SJCRH30 (cell line): ENCODE measurements around the gene PRKCE. TPM values are rescaled to one million over a fixed set of nuclear protein-coding genes. Genes with fewer than 3 reads are reported as not detected.
A peak's percentile ranks its signal among the peaks of the same experiment; 100 is the strongest.

Experiments used
- DNase-seq, 2 experiments: peaks; one replicate each; pipeline ENCODE4 v3.0.0-alpha.2; 2015 to 2020
- H3K27ac ChIP-seq: fragments of 250-450 bp; sonication (Bioruptor Pico); 2 replicates; pipeline ENCODE4 v1.5.1; 2020; ENCODE audit warnings: mild to moderate bottlenecking, moderate library complexity
- H3K27me3 ChIP-seq: fragments of 250-450 bp; sonication (Bioruptor Pico); 2 replicates; pipeline ENCODE4 v1.5.1; 2020; ENCODE audit warnings: mild to moderate bottlenecking, moderate library complexity
- H3K36me3 ChIP-seq: fragments of 250-450 bp; sonication (Bioruptor Pico); 2 replicates; pipeline ENCODE4 v1.5.1; 2020; ENCODE audit warnings: mild to moderate bottlenecking, moderate library complexity
- H3K4me1 ChIP-seq: fragments of 250-450 bp; sonication (Bioruptor Pico); 2 replicates; pipeline ENCODE4 v1.5.1; 2020; ENCODE audit warnings: mild to moderate bottlenecking, moderate library complexity
- H3K4me3 ChIP-seq: fragments of 250-450 bp; sonication (Bioruptor Pico); 2 replicates; pipeline ENCODE4 v1.5.1; 2020; ENCODE audit warnings: mild to moderate bottlenecking, moderate library complexity
- H3K9me3 ChIP-seq: fragments of 250-450 bp; sonication (Bioruptor Pico); replicated peaks from 2 replicates; pipeline ENCODE4 v1.5.1; 2020; ENCODE audit warnings: mild to moderate bottlenecking, moderate library complexity
- total RNA-seq: library from RNA; depleted of rRNA; stranded (reverse); fragments of >200 nt; shearing (Covaris generic); gene quantifications from 2 replicates; pipeline ENCODE4 v1.2.3, GENCODE V29; 2014

PRKCE gene
- total RNA-seq, 1 experiment from 2014 or later = 11.9 TPM

DNA sequence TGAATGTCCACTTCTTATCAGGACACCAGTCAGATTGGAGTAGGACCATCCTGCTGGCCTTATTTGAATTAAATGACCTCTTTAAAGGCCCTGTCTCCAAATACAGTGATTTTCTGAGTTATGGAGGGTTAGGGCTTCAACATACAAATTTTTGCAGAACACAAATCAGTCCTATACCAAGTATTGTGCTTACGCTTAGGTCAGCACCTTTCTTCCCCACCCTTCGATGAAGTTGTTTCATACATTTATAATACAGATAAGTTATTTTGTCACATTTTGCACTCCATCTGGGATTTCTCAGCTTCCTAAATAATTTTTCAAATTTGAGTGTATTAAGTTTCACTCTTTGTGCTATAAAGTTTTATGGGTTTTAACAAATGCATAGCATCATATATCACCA is 455.2 kb downstream of the PRKCE start:
- no peaks in the 10 kb centered on the region for H3K4me1 ChIP-seq
- no peak overlapping the region for H3K27ac ChIP-seq
- no peak for DNase-seq
- H3K4me3 ChIP-seq = no peak overlapping the region
- 0 out of 2 replicates have a peak, but pooled peaks cover 2% of the 10 kb centered on the region for H3K36me3 ChIP-seq
- H3K27me3 ChIP-seq = no peaks in the 10 kb centered on the region
- H3K9me3 ChIP-seq = no peaks in the 10 kb centered on the region; the same call in 1 of the 2 replicates

DNA sequence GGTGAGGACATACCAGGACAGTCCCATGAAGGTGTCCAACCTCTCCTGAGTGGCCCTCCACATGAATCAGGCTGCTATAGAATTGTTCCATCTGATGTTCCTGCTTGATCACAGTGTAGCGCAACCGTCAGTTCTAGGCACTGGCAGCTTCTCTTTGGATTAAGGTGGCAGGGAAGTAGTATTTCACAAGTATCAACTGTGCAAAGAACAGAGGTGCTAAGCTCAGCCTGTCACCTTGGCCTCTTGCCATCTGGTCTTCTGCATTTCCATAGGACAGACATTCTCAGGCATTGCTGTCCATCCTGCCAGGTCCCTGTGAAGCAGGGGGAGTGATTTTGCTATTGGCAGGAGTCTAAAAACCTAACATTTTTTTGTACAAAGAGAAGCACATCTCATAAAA is 463.5 kb downstream of the PRKCE start:
- Histone ChIP-seq H3K36me3 (no peaks in the 10 kb centered on the region), H3K4me1 (peaks cover 3% of the 10 kb centered on the region; the same call in 1 of the 2 replicates), H3K4me3 (no peak overlapping the region), H3K9me3 (no peaks in the 10 kb centered on the region), H3K27ac (no peak overlapping the region), H3K27me3 (no peaks in the 10 kb centered on the region)
- peak in 1 of 2 experiments; percentile 17 for DNase-seq

DNA sequence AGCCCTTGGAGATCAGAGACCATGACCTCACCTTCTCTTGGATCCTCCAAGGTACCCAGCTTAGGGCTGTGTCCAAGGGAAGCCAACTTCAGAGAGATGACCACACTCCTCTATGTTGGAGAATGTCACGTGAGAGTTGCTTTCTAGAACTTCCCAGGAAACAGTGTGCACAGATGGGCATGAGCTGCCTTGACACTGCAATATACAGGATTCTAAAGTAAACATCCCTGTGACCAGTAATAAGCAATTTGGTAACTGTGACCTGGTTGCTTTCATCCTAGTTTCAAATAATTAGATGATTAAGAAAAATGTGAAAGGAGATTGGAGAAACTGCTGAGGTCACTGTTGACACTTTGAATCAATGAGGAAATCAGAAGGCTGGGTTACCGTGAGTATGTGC is 464.7 kb downstream of the PRKCE start:
- H3K36me3 ChIP-seq = no peaks in the 10 kb centered on the region
- peaks cover 6% of the 10 kb centered on the region for H3K4me1 ChIP-seq
- DNase-seq = no peak
- no peak overlapping the region for H3K4me3 ChIP-seq
- no peaks in the 10 kb centered on the region for H3K9me3 ChIP-seq
- no peaks in the 10 kb centered on the region for H3K27me3 ChIP-seq
- no peak overlapping the region for H3K27ac ChIP-seq

DNA sequence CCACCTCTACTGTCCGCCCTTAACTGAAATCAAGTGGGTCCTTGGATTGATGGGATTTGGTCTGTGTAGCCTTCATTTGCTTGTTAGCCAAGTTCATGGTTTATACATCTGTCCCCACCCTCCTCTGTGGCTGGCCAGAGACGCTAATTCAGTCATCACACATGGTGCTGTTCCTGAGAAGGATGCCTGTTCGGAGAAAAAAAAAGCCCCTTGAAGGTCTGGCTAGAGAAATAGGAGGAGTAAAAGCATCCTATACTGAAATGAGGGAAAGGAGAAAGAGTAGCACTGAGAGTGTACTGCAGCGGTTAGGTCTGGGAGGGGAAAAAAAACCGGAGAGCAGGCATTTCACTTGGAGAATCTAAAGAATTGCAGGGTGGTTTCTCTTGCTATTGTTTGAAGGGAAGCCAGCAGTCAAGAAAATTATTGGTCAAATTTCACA is 465.1 kb downstream of the PRKCE start:
- H3K4me1 ChIP-seq = peaks cover 6% of the 10 kb centered on the region
- no peaks in the 10 kb centered on the region for H3K27me3 ChIP-seq
- no peak for DNase-seq
- H3K9me3 ChIP-seq = no peaks in the 10 kb centered on the region
- H3K36me3 ChIP-seq = no peaks in the 10 kb centered on the region
- no peak overlapping the region for H3K27ac ChIP-seq
- no peak overlapping the region for H3K4me3 ChIP-seq

DNA sequence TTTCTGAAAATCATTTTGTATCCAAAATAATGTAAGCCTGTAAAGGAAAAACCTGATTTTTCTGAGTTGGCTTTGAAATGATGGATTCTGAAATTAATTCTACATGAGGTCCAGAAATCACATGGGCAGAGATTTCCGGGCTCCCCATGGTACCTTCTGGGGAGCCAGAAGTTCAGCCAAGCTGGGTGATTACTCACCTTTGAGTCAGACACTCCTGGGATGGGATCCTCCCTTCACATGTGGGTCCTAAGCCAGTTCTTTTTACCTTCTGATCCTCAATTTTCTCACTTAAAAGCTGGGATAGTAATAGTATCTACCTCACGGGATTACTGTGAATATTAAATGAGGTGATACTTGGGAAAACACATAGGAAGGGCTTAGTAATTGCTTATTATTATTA is 465.9 kb downstream of the PRKCE start:
- Histone ChIP-seq H3K27ac (no peak overlapping the region), H3K9me3 (no peaks in the 10 kb centered on the region), H3K4me1 (peaks cover 10% of the 10 kb centered on the region), H3K4me3 (no peak overlapping the region), H3K36me3 (no peaks in the 10 kb centered on the region), H3K27me3 (no peaks in the 10 kb centered on the region)
- no peak for DNase-seq

DNA sequence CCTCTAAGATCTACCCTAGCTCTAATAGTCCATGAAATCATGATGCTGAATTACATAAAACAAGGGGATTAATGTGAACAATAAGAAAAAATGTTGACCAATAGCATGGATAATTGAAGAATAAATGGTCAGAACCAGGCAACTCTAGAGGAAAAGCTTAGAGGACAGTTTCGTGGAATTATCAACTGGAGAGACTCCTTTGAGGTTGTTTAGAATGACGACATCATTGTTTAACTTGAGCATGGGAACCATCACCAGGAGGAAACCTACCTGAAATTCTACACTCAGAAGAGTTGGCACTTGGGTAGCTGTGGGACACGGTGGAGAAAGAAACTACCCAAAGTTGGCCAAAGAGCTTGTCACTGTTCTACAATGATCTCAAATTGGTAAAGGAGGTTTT is 466.5 kb downstream of the PRKCE start:
- no peaks in the 10 kb centered on the region for H3K27me3 ChIP-seq
- no peaks in the 10 kb centered on the region for H3K9me3 ChIP-seq
- no peak overlapping the region for H3K27ac ChIP-seq
- no peaks in the 10 kb centered on the region for H3K36me3 ChIP-seq
- H3K4me3 ChIP-seq = no peak overlapping the region
- no peak for DNase-seq
- peaks cover 10% of the 10 kb centered on the region for H3K4me1 ChIP-seq

DNA sequence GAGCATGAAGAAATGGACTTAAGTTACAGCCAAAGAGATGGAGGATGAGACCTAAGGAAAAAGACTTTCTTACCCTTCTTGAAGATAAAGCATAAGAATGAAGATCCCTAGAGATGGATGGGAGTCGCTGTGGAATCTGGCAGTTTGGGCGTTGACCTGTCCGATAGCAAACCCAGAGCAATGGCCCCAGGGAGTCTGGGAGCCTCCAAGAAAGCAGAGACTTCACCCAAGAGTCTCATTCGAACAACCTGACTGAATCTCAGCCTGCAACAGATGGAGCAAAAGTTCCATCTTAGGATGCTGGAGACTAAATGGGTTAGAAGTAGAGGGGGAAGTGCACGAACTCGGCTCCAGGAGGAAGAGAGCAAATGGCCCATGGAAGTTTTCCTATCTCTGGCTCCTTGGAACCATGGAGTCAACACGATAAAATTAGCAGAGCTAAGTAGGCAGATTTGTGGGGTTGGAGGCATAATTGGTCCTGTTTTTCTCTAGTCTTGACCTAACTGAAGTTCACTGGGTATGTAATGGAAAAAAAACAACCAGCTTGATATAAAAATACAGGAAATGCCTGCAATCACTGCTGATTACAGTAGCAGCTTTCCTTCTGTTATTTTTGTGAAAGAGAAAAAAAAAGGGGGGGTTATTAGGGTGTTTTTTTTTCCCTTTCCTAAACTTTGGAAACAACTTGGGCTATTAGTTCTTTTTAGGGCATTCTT is 467.3 kb downstream of the PRKCE start:
- no peak overlapping the region for H3K27ac ChIP-seq
- H3K36me3 ChIP-seq = no peaks in the 10 kb centered on the region
- no peaks in the 10 kb centered on the region for H3K9me3 ChIP-seq
- H3K4me3 ChIP-seq = no peak overlapping the region
- H3K27me3 ChIP-seq = no peaks in the 10 kb centered on the region
- peaks cover 10% of the 10 kb centered on the region for H3K4me1 ChIP-seq
- no peak for DNase-seq

DNA sequence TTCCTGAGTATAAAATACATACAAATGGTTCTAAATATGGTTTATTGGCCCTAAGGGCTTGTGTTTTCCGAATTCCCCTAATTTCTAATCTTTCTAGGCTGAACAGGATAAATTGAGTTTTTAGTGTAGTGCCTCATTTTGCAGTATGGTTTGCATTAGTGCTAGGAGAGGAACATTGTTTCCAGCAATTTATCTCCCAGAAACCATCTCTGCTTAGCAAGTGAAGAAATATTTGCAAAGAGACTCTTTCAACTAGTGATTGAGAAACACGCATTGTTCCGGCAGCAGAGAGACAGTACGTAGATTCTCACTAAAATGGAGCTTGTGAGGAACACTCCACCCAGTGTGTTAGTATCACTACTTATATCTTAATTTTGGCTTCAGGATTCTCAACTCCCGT is 468.0 kb downstream of the PRKCE start:
- no peak for DNase-seq
- peaks cover 10% of the 10 kb centered on the region for H3K4me1 ChIP-seq
- H3K27me3 ChIP-seq = no peaks in the 10 kb centered on the region
- H3K36me3 ChIP-seq = no peaks in the 10 kb centered on the region
- no peaks in the 10 kb centered on the region for H3K9me3 ChIP-seq
- H3K27ac ChIP-seq = no peak overlapping the region
- no peak overlapping the region for H3K4me3 ChIP-seq

DNA sequence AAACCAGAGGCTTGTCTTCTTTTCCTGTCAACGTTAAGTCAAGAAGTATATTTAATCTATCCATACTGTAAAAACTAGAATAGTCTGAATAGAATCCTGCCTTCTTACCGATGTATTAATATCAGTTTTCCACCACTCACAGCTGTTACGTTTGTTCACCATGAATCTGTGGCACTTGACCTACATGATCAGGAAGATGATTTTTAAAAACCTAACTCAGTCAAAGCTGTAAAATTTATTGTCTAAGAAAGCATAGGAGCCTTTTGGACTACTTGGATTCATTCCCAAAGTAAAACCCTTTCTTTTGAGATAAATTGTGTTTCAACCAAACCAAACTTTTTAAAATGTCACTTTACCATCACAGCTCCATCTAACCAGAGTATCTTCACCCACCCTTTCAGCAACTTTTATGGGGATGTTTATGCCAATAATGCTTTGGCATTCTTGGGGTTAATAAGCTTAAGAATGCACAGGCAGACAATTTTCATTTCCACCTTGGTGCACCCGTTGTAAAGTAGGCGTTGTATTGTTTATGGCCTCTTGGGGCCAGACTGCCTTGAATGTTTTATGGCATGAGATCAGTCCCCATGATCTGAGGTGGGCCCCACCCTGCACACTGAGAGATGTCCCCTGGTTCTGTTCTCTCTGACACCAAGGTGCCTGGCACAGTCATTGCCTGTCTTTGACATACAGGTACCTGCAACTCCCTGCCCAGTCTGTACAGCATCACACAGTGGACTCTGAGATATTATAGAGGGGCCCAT is 469.5 kb downstream of the PRKCE start:
- Histone ChIP-seq H3K27me3 (no peaks in the 10 kb centered on the region), H3K4me1 (peaks cover 10% of the 10 kb centered on the region), H3K4me3 (no peak overlapping the region), H3K9me3 (no peaks in the 10 kb centered on the region), H3K36me3 (no peaks in the 10 kb centered on the region), H3K27ac (no peak overlapping the region)
- DNase-seq = no peak

DNA sequence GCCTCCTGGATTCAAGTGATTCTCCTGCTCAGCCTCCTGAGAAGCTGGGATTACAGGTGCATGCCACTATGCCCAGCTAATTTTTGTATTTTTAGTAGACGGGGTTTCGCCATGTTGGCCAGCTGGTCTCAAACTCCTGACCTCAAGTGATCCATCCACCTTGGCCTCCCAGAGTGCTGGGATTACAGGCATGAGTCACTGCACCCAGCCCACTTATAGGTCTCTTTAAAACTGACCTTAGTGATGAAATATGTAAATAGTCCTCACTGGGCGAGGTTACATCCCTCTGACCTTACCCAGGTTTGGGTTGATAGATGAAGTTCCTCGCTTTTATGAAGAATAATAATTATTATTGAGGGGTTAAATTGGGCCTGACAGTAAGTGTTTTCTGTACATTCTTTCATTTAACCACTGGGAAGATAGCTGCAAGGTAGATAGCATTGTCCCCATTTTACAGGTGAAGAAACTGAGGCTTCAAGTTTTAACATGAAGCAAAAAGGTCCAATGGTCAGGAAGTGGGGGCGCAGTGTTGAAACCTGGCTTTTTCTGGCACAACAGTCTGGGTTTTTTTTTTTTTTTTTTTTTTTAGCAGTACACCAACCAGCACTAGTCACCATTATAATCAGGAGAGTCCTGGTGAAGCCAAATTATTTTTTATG is 471.0 kb downstream of the PRKCE start:
- Histone ChIP-seq H3K4me1 (peaks cover 10% of the 10 kb centered on the region), H3K9me3 (no peaks in the 10 kb centered on the region), H3K27ac (no peak overlapping the region), H3K36me3 (no peaks in the 10 kb centered on the region), H3K27me3 (no peaks in the 10 kb centered on the region), H3K4me3 (no peak overlapping the region)
- no peak for DNase-seq

DNA sequence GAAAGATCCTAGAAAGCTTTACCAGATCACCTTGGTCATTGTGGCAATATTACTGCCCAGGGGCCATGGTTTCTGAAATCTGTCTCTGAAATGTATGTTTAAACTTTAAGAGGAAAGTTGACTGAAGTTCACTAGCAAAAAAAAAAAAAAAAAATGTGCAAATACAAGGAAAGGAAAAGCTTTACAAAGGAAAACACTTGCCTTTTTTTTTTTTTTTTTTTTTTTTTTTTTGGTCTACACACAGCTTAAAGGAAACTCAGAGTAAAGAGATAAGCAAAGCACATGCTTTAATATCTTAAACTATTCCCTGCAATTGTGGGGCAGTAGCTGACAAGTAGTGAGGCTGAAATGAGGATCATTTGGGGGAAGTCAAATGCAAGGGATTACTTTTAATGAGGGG is 471.5 kb downstream of the PRKCE start:
- DNase-seq = no peak

DNA sequence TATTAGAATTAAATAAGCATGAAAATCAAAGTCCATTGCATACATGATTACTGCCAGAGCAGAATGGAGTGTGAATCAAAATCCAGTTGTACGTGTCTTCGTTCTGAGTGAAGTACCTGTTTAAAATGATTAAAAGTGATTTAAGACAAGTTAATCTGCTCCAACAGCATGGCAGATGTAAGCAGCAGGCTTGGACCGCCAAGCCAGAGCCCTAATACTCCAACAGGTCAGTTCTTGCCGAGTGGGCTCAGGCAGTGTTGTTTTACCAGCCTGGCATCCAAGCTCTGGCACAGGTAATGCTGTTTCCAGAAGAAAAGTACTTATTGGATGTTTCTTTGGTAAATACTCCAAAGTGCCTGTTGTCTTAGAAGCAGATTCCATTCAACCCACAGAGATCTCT is 474.3 kb downstream of the PRKCE start:
- DNase-seq = no peak
- no peaks in the 10 kb centered on the region for H3K27me3 ChIP-seq
- H3K27ac ChIP-seq = no peak overlapping the region
- H3K36me3 ChIP-seq = no peaks in the 10 kb centered on the region; the same call in 1 of the 2 replicates
- H3K4me3 ChIP-seq = no peak overlapping the region
- H3K4me1 ChIP-seq = peaks cover 4% of the 10 kb centered on the region; the same call in 1 of the 2 replicates
- H3K9me3 ChIP-seq = no peaks in the 10 kb centered on the region

More for the DNA sequence above, 471.5 kb downstream of the PRKCE start:
- no peaks in the 10 kb centered on the region for H3K27me3 ChIP-seq
- H3K9me3 ChIP-seq = no peaks in the 10 kb centered on the region
- H3K36me3 ChIP-seq = no peaks in the 10 kb centered on the region
- no peak overlapping the region for H3K4me3 ChIP-seq
- H3K4me1 ChIP-seq = peaks cover 7% of the 10 kb centered on the region; the same call in 1 of the 2 replicates
- no peak overlapping the region for H3K27ac ChIP-seq

DNA sequence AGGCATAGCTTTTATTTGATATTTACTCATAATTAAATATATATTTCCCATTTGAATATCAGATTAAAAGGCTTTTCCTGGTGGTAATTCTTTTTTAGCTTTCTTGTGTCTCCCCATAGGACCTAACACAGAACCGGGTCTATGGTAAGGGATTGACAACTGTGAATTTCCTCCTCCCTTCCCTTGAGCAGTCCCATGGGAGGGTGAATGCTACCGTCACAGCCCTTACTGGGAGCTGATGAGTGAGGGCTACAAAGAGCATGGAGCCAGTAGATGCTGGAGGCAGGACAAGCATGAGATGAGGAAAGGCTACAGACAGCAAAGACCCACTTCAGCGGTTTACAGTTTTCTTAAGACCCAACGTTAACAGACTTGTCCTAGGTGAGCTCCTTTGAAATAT is 475.1 kb downstream of the PRKCE start:
- Histone ChIP-seq H3K9me3 (no peaks in the 10 kb centered on the region), H3K4me3 (no peak overlapping the region), H3K4me1 (0 out of 2 replicates have a peak, but pooled peaks cover 3% of the 10 kb centered on the region), H3K36me3 (no peaks in the 10 kb centered on the region; the same call in 1 of the 2 replicates), H3K27me3 (no peaks in the 10 kb centered on the region), H3K27ac (no peak overlapping the region)
- DNase-seq = no peak

DNA sequence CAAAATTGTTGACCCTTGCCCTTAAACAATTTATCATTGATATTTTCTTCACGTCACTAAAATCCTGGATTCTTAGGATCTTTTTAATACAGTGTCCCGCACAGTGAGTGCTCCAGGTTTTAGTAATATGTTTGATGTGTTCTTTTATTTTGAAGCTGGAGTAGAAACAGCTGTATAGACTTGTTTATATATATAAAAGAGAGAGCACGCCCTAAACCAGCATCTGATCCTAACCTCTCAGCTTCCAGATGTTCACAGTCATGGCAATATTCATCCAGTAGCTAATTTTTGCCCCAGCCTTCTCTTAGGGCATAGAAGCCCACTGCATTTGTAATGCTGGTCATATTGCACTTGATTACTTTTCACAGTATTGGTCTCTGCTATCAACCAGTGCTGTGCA is 475.7 kb downstream of the PRKCE start:
- Histone ChIP-seq H3K4me1 (0 out of 2 replicates have a peak, but pooled peaks cover 2% of the 10 kb centered on the region), H3K27me3 (no peaks in the 10 kb centered on the region), H3K36me3 (no peaks in the 10 kb centered on the region; the same call in 1 of the 2 replicates), H3K4me3 (no peak overlapping the region), H3K9me3 (no peaks in the 10 kb centered on the region), H3K27ac (no peak overlapping the region)
- no peak for DNase-seq

DNA sequence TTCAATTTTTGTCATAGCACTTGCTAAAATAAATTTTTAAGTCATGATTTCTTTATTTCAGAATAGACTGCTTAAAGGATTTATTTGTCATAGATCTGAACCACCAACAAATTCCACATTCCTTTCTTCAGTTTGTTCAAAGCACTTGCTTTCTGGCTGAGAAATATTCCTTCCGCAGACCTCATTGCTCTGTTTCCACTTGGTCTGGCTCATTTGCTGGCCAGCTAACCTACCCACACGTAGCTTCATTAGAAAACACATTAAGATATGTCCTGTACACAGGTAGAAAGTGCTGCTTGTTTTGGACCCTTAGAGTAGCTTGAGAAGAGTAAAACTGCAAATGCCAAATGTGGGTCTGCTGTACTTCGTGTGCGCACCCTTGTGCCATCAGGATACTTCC is 479.0 kb downstream of the PRKCE start:
- DNase-seq = no peak
- Histone ChIP-seq H3K36me3 (no peaks in the 10 kb centered on the region; the same call in 1 of the 2 replicates), H3K4me3 (no peak overlapping the region), H3K27ac (no peak overlapping the region), H3K27me3 (no peaks in the 10 kb centered on the region), H3K9me3 (no peaks in the 10 kb centered on the region), H3K4me1 (peaks cover 19% of the 10 kb centered on the region)
